HEK293 (cell line): ENCODE data around the gene CACNA2D3.

Source experiments
- CTCF ChIA-PET: fragments of 350-600 bp; formaldehyde crosslinking; extraction: SDS; loops from one replicate; lab custom pipeline; 2021; ENCODE audit warnings: antibody characterized with exemption; lab: Yijun Ruan, JAX
- POLR2A ChIA-PET: fragments of 300-600 bp; formaldehyde crosslinking; extraction: SDS; loops from one replicate; lab custom pipeline; 2020; ENCODE audit warnings: antibody characterized with exemption, inconsistent platforms; lab: Yijun Ruan, JAX
- H3K27ac ChIP-seq: fragments of 200-500 bp; sonication (Bioruptor generic); 2 replicates; pipeline ENCODE4 v1.5.1; 2014; ENCODE audit warnings: low read depth, low read length, control low read depth, inconsistent platforms; ENCODE audit errors: extremely low read depth
- H3K36me3 ChIP-seq, 2 experiments: fragments of 200-500 bp in 1 of 2; sonication (Bioruptor generic) in 1 of 2; 1 replicate in 1 of 2; 2 replicates in 1 of 2; pipeline ENCODE4 v1.5.1; 2014 to 2017; ENCODE audit warnings: inconsistent platforms in 2 of 2, low read length in 2 of 2; ENCODE audit not compliant: control insufficient read depth in 2 of 2, insufficient read depth in 1 of 2
- H3K4me1 ChIP-seq: fragments of 200-500 bp; sonication (Bioruptor generic); 2 replicates; pipeline ENCODE4 v1.5.1; 2014; ENCODE audit warnings: mild to moderate bottlenecking, low read length, inconsistent platforms; ENCODE audit not compliant: control insufficient read depth, insufficient read depth
- H3K4me3 ChIP-seq: 2 replicates; pipeline ENCODE4 v1.5.1; 2011; ENCODE audit warnings: low read depth, mild to moderate bottlenecking, control low read depth, low read length, moderate library complexity
- H3K9me3 ChIP-seq: fragments of 200-500 bp; sonication (Bioruptor generic); 2 replicates; pipeline ENCODE4 v1.5.1; 2014; ENCODE audit warnings: low read depth, low read length, inconsistent platforms; ENCODE audit not compliant: control insufficient read depth, insufficient read depth
- PRDM2 ChIP-seq: fragments of 450-650 bp; formaldehyde crosslinking; IDR thresholded peaks from 2 replicates; pipeline ENCODE4 v1.5.1; 2016; ENCODE audit warnings: missing biosample characterization, missing genetic modification characterization, borderline replicate concordance
- SP3 ChIP-seq: fragments of 450-650 bp; formaldehyde crosslinking; IDR thresholded peaks from 2 replicates; pipeline ENCODE4 v1.5.1; 2016; ENCODE audit warnings: missing biosample characterization, missing genetic modification characterization
- SP7 ChIP-seq: fragments of 450-650 bp; formaldehyde crosslinking; IDR thresholded peaks from 2 replicates; pipeline ENCODE4 v1.5.1; 2016; ENCODE audit warnings: missing biosample characterization, missing genetic modification characterization
- YY1 ChIP-seq: fragments of 450-650 bp; formaldehyde crosslinking; IDR thresholded peaks from 2 replicates; pipeline ENCODE4 v1.5.1; 2018; ENCODE audit warnings: missing biosample characterization, missing genetic modification characterization
- ZBTB20 ChIP-seq: fragments of 450-650 bp; formaldehyde crosslinking; IDR thresholded peaks from 2 replicates; pipeline ENCODE4 v1.5.1; 2016; ENCODE audit warnings: missing biosample characterization, missing genetic modification characterization
- ZBTB26 ChIP-seq: fragments of 450-650 bp; formaldehyde crosslinking; optimal IDR thresholded peaks from 2 replicates; pipeline ENCODE3; 2016; ENCODE audit warnings: missing biosample characterization, mild to moderate bottlenecking, missing genetic modification characterization
- ZFP41 ChIP-seq: fragments of 450-650 bp; formaldehyde crosslinking; IDR thresholded peaks from 2 replicates; pipeline ENCODE4 v1.5.1; 2016; ENCODE audit warnings: missing biosample characterization, missing genetic modification characterization, borderline replicate concordance
- ZNF112 ChIP-seq: fragments of 450-650 bp; formaldehyde crosslinking; IDR thresholded peaks from 2 replicates; pipeline ENCODE4 v1.5.0; 2017; ENCODE audit warnings: missing biosample characterization, missing genetic modification characterization
- ZNF366 ChIP-seq: fragments of 450-650 bp; formaldehyde crosslinking; conservative IDR thresholded peaks from 2 replicates; pipeline ENCODE4 v1.5.1; 2016; ENCODE audit warnings: missing biosample characterization, missing genetic modification characterization
- ZNF501 ChIP-seq: fragments of 450-650 bp; formaldehyde crosslinking; IDR thresholded peaks from 2 replicates; pipeline ENCODE4 v1.5.1; 2016; ENCODE audit warnings: missing biosample characterization, missing genetic modification characterization
- ZNF514 ChIP-seq: fragments of 450-650 bp; formaldehyde crosslinking; IDR thresholded peaks from 2 replicates; pipeline ENCODE4 v1.5.1; 2016; ENCODE audit warnings: missing biosample characterization, missing genetic modification characterization
- ZNF624 ChIP-seq: fragments of 450-650 bp; formaldehyde crosslinking; IDR thresholded peaks from 2 replicates; pipeline ENCODE4 v1.5.1; 2017; ENCODE audit warnings: missing biosample characterization, missing genetic modification characterization
- ZNF645 ChIP-seq: fragments of 450-650 bp; formaldehyde crosslinking; IDR thresholded peaks from 2 replicates; pipeline ENCODE4; 2016; ENCODE audit warnings: missing biosample characterization, missing genetic modification characterization
- ZNF701 ChIP-seq: fragments of 450-650 bp; formaldehyde crosslinking; IDR thresholded peaks from 2 replicates; pipeline ENCODE4 v1.5.1; 2016; ENCODE audit warnings: missing biosample characterization, missing genetic modification characterization
- ZXDB ChIP-seq: fragments of 450-650 bp; formaldehyde crosslinking; IDR thresholded peaks from 2 replicates; pipeline ENCODE4 v1.5.1; 2016; ENCODE audit warnings: missing biosample characterization, missing genetic modification characterization
- TF ChIP-seq, protein P1 (sequence below): fragments of 450-650 bp; formaldehyde crosslinking; conservative IDR thresholded peaks from 2 replicates; pipeline ENCODE4 v1.5.1; 2016; ENCODE audit warnings: low read depth, missing biosample characterization, missing genetic modification characterization
- TF ChIP-seq, protein P2 (sequence below): fragments of 450-650 bp; formaldehyde crosslinking; IDR thresholded peaks from 2 replicates; pipeline ENCODE4 v1.5.1; 2017; ENCODE audit warnings: missing biosample characterization, mild to moderate bottlenecking, missing genetic modification characterization, moderate library complexity

CACNA2D3 gene

DNA sequence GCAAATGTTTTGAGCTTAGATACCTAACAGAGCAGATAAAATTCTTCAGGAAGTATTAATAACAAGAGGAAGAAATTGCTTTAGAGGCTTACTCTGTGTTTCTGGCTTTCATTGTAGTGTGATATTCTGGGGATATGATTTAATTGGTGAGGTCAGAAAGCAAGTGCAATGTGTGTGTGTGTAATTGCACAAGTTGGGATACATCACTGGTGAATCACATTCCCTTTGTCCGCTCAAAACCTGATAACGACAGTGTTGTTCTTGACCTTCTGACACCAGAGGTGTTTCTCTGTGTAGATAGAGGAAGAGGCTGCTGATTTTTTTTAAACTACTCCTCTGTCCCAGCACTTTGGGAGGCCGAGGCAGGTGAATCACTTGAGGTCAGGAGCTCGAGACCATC lies 161.1 kb downstream of the CACNA2D3 start (continued):
- TF ChIP-seq, protein P1, sequence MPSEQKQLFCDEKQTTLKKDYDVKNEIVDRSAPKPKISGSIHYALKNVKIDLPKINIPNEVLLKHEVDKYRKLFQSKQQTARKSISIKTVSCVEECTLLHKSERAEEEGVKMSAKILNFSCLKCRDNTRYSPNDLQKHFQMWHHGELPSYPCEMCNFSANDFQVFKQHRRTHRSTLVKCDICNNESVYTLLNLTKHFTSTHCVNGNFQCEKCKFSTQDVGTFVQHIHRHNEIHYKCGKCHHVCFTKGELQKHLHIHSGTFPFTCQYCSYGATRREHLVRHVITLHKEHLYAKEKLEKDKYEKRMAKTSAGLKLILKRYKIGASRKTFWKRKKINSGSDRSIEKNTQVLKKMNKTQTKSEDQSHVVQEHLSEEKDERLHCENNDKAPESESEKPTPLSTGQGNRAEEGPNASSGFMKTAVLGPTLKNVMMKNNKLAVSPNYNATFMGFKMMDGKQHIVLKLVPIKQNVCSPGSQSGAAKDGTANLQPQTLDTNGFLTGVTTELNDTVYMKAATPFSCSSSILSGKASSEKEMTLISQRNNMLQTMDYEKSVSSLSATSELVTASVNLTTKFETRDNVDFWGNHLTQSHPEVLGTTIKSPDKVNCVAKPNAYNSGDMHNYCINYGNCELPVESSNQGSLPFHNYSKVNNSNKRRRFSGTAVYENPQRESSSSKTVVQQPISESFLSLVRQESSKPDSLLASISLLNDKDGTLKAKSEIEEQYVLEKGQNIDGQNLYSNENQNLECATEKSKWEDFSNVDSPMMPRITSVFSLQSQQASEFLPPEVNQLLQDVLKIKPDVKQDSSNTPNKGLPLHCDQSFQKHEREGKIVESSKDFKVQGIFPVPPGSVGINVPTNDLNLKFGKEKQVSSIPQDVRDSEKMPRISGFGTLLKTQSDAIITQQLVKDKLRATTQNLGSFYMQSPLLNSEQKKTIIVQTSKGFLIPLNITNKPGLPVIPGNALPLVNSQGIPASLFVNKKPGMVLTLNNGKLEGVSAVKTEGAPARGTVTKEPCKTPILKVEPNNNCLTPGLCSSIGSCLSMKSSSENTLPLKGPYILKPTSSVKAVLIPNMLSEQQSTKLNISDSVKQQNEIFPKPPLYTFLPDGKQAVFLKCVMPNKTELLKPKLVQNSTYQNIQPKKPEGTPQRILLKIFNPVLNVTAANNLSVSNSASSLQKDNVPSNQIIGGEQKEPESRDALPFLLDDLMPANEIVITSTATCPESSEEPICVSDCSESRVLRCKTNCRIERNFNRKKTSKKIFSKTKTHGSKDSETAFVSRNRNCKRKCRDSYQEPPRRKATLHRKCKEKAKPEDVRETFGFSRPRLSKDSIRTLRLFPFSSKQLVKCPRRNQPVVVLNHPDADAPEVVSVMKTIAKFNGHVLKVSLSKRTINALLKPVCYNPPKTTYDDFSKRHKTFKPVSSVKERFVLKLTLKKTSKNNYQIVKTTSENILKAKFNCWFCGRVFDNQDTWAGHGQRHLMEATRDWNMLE (tag by site-specific recombination): no peak
- TF ChIP-seq YY1 (tag by site-specific recombination) (no peak), ZFP41 (tag by site-specific recombination) (no peak), ZNF645 (tag by site-specific recombination) (no peak), ZXDB (tag by site-specific recombination) (no peak), PRDM2 (no peak), ZNF514 (no peak), SP3 (tag by site-specific recombination) (no peak), ZBTB26 (tag by site-specific recombination) (no peak), ZNF701 (tag by site-specific recombination) (no peak)
- TF ChIP-seq, all 188 proteins: peak for 0

DNA sequence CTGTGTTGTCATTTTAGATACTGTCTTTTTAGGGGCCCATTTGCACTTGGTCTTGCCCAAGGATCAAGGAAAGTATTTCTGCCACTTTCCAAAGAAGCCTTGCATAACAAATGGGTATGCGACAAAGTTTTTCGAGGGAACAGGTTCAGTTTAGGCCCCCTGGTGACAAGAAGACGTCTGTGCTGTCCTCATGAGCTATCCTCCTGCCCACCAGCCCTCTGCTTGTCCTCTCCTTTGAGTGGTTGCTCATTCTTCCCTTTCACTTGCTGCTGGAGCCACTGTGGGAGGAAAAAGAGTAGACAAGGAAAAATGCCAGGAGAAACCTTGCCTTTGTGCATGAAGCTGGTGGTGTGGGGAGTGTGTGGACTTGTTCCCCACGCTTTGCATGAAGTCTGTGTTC lies 171.9 kb downstream of the CACNA2D3 start:
- ChIA-PET POLR2A (no interaction called here), CTCF (interaction anchor here (1.5 kb wide), 1 partner anchor 148 kb away, joined by 8 read pairs; no protein-coding TSS in a partner anchor)
- Histone ChIP-seq H3K4me1 (no peaks in the 10 kb centered on the region), H3K4me3 (no peak overlapping the region), H3K27ac (no peak overlapping the region), H3K9me3 (no peaks in the 10 kb centered on the region), H3K36me3 (no peaks in the 10 kb centered on the region)
- TF ChIP-seq, protein P2, sequence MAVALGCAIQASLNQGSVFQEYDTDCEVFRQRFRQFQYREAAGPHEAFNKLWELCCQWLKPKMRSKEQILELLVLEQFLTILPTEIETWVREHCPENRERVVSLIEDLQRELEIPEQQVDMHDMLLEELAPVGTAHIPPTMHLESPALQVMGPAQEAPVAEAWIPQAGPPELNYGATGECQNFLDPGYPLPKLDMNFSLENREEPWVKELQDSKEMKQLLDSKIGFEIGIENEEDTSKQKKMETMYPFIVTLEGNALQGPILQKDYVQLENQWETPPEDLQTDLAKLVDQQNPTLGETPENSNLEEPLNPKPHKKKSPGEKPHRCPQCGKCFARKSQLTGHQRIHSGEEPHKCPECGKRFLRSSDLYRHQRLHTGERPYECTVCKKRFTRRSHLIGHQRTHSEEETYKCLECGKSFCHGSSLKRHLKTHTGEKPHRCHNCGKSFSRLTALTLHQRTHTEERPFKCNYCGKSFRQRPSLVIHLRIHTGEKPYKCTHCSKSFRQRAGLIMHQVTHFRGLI (tag by site-specific recombination): no peak
- TF ChIP-seq ZBTB20 (tag by site-specific recombination) (no peak), ZNF366 (tag by site-specific recombination) (no peak), ZNF501 (tag by site-specific recombination) (no peak), ZNF624 (no peak), SP7 (tag by site-specific recombination) (no peak), ZNF112 (tag by site-specific recombination) (no peak)
- TF ChIP-seq, protein P1 (tag by site-specific recombination): no peak
